Subcutaneous adipose tissue (tissue), 4 donors: ENCODE results near the gene GBE1. TPM values are rescaled to one million over a fixed set of nuclear protein-coding genes. Genes with fewer than 3 reads are reported as not detected.

Experiments
- total RNA-seq, 4 donors: library from RNA; depleted of rRNA; stranded (reverse); fragments of >200 nt; gene quantifications; one replicate each; pipeline ENCODE4 v1.1.0, GENCODE V29; 2016
- TF ChIP-seq, protein P1 (sequence below): fragments of 450-650 bp; IDR thresholded peaks from one replicate; pipeline ENCODE4 v1.5.1; 2016; ENCODE audit warnings: low read depth, mild to moderate bottlenecking, control low read depth, antibody characterized with exemption, moderate library complexity

GBE1 gene
- total RNA-seq, 4 donors from 2014 or later: 134 to 224 (median 199) TPM

GRCh38 chr3:81581966-81582599 is 179.4 kb downstream of the GBE1 start:
- TF ChIP-seq, protein P1, sequence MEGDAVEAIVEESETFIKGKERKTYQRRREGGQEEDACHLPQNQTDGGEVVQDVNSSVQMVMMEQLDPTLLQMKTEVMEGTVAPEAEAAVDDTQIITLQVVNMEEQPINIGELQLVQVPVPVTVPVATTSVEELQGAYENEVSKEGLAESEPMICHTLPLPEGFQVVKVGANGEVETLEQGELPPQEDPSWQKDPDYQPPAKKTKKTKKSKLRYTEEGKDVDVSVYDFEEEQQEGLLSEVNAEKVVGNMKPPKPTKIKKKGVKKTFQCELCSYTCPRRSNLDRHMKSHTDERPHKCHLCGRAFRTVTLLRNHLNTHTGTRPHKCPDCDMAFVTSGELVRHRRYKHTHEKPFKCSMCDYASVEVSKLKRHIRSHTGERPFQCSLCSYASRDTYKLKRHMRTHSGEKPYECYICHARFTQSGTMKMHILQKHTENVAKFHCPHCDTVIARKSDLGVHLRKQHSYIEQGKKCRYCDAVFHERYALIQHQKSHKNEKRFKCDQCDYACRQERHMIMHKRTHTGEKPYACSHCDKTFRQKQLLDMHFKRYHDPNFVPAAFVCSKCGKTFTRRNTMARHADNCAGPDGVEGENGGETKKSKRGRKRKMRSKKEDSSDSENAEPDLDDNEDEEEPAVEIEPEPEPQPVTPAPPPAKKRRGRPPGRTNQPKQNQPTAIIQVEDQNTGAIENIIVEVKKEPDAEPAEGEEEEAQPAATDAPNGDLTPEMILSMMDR: no peak

DNA sequence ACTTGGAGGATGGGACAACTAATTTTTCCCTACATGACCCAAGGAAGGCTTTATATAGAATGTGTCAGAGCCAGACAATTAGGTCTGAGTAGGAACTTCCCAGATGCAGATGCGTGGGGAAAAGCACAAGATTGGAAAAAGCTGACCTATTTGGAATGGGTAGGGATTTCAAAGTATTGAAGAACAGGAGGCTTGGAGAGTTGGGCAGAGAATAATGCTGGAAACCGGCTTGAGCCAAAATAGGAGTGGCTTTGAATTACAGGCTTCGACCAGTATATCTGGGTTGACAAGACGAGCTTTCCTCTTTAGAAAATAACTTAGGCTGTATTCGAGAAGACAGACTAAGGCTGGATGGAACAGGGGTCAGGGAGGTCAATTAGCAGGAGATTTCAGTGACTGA is 181.1 kb downstream of the GBE1 start:
- TF ChIP-seq, protein P1: no peak

GRCh38 chr3:81579744-81580143 is 181.7 kb downstream of the GBE1 start:
- TF ChIP-seq, protein P1: no peak

GRCh38 chr3:81572201-81572756 is 189.2 kb downstream of the GBE1 start:
- TF ChIP-seq, protein P1: no peak

GRCh38 chr3:81568378-81568777 is 193.1 kb downstream of the GBE1 start:
- TF ChIP-seq, protein P1: no peak

DNA sequence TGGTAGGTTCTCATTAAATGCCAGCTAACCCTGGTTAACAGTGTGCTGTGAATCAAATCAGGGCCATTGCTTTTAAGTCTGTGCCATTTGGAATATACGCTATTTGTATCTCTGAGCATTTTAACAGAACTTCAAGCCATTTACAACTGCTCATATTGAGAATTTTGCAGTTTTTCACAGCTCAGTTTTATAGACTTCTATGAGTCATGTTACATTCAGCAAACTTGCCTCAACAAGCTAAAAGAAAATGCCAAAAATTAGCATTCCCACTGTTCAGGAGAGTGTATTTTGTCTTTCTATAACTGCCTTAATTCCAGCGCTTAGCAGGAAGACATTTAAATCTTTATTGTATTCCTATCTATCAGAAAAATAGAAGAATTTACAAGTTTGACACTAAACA is 196.4 kb downstream of the GBE1 start:
- TF ChIP-seq, protein P1: no peak

GRCh38 chr3:81558106-81558505 is 203.3 kb downstream of the GBE1 start:
- TF ChIP-seq, protein P1: no peak
